ENCODE results near the gene SKI.
"Not testable (repeated sequence)": the region's sequence is repeated elsewhere in the genome, so short reads cannot be mapped to it uniquely, and the experiment has no call there.

DNA sequence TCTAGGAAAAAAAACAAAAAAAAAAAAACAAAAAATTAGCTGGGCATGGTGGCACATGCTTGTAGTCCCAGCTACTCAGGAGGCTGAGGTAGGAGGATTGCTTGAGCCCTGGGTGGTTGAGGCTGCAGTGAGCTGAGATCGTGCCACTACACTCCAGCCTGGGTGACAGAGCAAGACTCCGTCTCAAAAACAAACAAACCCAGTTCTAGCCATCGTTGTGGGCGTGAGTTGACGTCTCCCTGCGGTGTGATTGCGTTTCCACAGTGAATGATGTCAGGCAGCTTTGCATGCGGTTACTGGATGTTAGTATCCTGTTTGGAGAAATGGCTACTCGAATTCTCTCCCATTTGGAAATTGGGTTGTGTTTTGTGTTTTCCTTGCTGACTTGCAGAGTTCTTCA is 68.1 kb downstream of the SKI start:
- TF ChIP-seq CREB1 (CRISPR knock-in tag; IDR thresholded peaks at IDR 0.05; ENCODE audit: low read depth); EZH2 (IDR thresholded peaks at IDR 0.05; ENCODE audit: low read depth, unreplicated experiment): not testable (repeated sequence)

All from GM23338 (cell line).